A549 (cell line): Measurements from ENCODE around the gene KLHL36. TPM values are rescaled to one million over a fixed set of nuclear protein-coding genes. Genes with fewer than 3 reads are reported as not detected.

Source experiments
- ATAC-seq, 2 experiments: fragments of 200-7000 bp in 1 of 2; fragments of >200 bp in 1 of 2; cut with Nextera tagmentation in 1 of 2; cut with Tn5 transposase in 1 of 2; 3 replicates each; pipeline versions ENCODE4 v1.8.0 to v1.9.1; 2018 to 2020; ENCODE audit warnings: mild to moderate bottlenecking in 1 of 2, moderate library complexity in 1 of 2
- CTCF ChIA-PET: fragments of 300-600 bp; sonication (Branson Sonifier 250); formaldehyde crosslinking; extraction: SDS; loops from one replicate; lab custom pipeline; 2021; ENCODE audit warnings: antibody characterized with exemption, inconsistent platforms; lab: Yijun Ruan, JAX
- POLR2A ChIA-PET: fragments of 350-600 bp; formaldehyde crosslinking; extraction: SDS; loops from one replicate; lab custom pipeline; 2021; ENCODE audit warnings: antibody characterized with exemption, inconsistent platforms; lab: Yijun Ruan, JAX
- DNase-seq, 2 experiments: peaks; one replicate each; pipeline versions ENCODE4 v3.0.0 to v3.0.0-alpha.2; 2011 to 2016; ENCODE audit warnings: low read depth in 1 of 2, low spot score in 1 of 2
- FAIRE-seq: peaks from 2 replicates; lab custom pipeline; 2011; peaks lifted over from hg19 to GRCh38; lab: Jason Lieb, UNC
- H3K27ac ChIP-seq, 2 experiments: fragments of >200 bp; sonication (Bioruptor Twin); formaldehyde crosslinking; 3 replicates each; pipeline ENCODE4 v1.5.1; 2016 to 2017
- H3K4me1 ChIP-seq: fragments of >200 bp; sonication (Bioruptor Twin); formaldehyde crosslinking; 3 replicates; pipeline ENCODE4 v1.6.1; 2016
- H3K4me2 ChIP-seq: fragments of >200 bp; sonication (Bioruptor Twin); formaldehyde crosslinking; 3 replicates; pipeline ENCODE4 v1.6.1; 2016
- H3K4me3 ChIP-seq: fragments of >200 bp; sonication (Bioruptor Twin); formaldehyde crosslinking; 3 replicates; pipeline ENCODE4 v1.5.1; 2016
- H3K9me3 ChIP-seq: fragments of >200 bp; sonication (Bioruptor Twin); formaldehyde crosslinking; 3 replicates; pipeline ENCODE4 v1.6.1; 2016
- CHD2 ChIP-seq: fragments of 150-350 bp; IDR thresholded peaks from 2 replicates; pipeline ENCODE4 v1.6.1; 2014; ENCODE audit warnings: low read length; ENCODE audit not compliant: partially characterized antibody
- EHF ChIP-seq: fragments of 250-450 bp; sonication (Bioruptor Pico); IDR thresholded peaks from 2 replicates; pipeline ENCODE4 v1.5.0; 2020; ENCODE audit warnings: mild to moderate bottlenecking
- EHMT2 ChIP-seq: fragments of 200-600 bp; sonication (generic); IDR thresholded peaks from 2 replicates; pipeline ENCODE4 v1.6.1; 2016; ENCODE audit warnings: antibody characterized with exemption, low read depth, mild to moderate bottlenecking, moderate library complexity
- EP300 ChIP-seq, 2 experiments: fragments of >200 bp; sonication (Bioruptor Twin); formaldehyde crosslinking; IDR thresholded peaks; 2 replicates in 1 of 2; 3 replicates in 1 of 2; pipeline ENCODE4 v1.6.1; 2016 to 2017
- FOXS1 ChIP-seq: fragments of 250-450 bp; sonication (Bioruptor Pico); IDR thresholded peaks from 2 replicates; pipeline ENCODE4 v1.5.0; 2020; ENCODE audit warnings: mild to moderate bottlenecking, moderate library complexity
- GATA3 ChIP-seq: IDR thresholded peaks from 2 replicates; pipeline ENCODE4 v1.6.1; 2012; ENCODE audit warnings: borderline replicate concordance
- HOXA7 ChIP-seq: fragments of 250-450 bp; sonication (Bioruptor Pico); IDR thresholded peaks from 2 replicates; pipeline ENCODE4 v1.5.0; 2020; ENCODE audit warnings: mild to moderate bottlenecking, moderate library complexity
- HOXB13 ChIP-seq: fragments of 250-450 bp; sonication (Bioruptor Pico); IDR thresholded peaks from 2 replicates; pipeline ENCODE4 v1.5.0; 2020; ENCODE audit warnings: low read depth, mild to moderate bottlenecking, moderate library complexity
- JUNB ChIP-seq: fragments of >200 bp; sonication (Bioruptor Twin); formaldehyde crosslinking; IDR thresholded peaks from 2 replicates; pipeline ENCODE4 v1.6.1; 2016
- MAZ ChIP-seq: fragments of 150-350 bp; IDR thresholded peaks from 2 replicates; pipeline ENCODE4 v1.6.1; 2014; ENCODE audit warnings: antibody characterized with exemption, low read depth, low read length, borderline replicate concordance
- MYC ChIP-seq: IDR thresholded peaks from 2 replicates; pipeline ENCODE4 v1.6.1; 2012; ENCODE audit warnings: mild to moderate bottlenecking, inconsistent platforms, low read length, improper control_type of control experiment, borderline replicate concordance
- NR3C1 ChIP-seq: fragments of >200 bp; sonication (Bioruptor Twin); formaldehyde crosslinking; IDR thresholded peaks from 3 replicates; pipeline ENCODE4 v1.6.1; 2017
- POLR2A ChIP-seq: IDR thresholded peaks from 2 replicates; pipeline ENCODE4 v1.6.1; 2012; ENCODE audit warnings: mild to moderate bottlenecking, low read length
- POLR2AphosphoS2 ChIP-seq: conservative IDR thresholded peaks from 2 replicates; pipeline ENCODE4 v1.6.1; 2012; ENCODE audit warnings: low read length, improper control_type of control experiment, inconsistent platforms
- TP53 ChIP-seq: fragments of 250-450 bp; sonication (Bioruptor Pico); IDR thresholded peaks from 2 replicates; pipeline ENCODE4 v1.5.0; 2021; ENCODE audit warnings: mild to moderate bottlenecking, moderate library complexity
- ZC3H11A ChIP-seq: fragments of 450-650 bp; IDR thresholded peaks from 2 replicates; pipeline ENCODE4 v1.6.1; 2014; ENCODE audit warnings: antibody characterized with exemption, mild to moderate bottlenecking
- WGBS: methylation state at CpG from one replicate; pipeline ENCODE4 v1.1.6; 2017; ENCODE audit errors: missing lambda C conversion rate; 5-methylcytosine and 5-hydroxymethylcytosine counted together
- polyA plus RNA-seq, 4 experiments: library from polyadenylated mRNA; depleted of rRNA in 3 of 4; stranded (reverse); fragments of >200 nt; fragmentation: RNase III in 1 of 4; extraction: RNeasy Plus Mini Kit Qiagen cat#74134 plus additional on column Dnase treatment in 1 of 4; gene quantifications; 2 replicates in 3 of 4; 3 replicates in 1 of 4; pipeline ENCODE4 v1.2.3, GENCODE V29; 2011 to 2017
- TF ChIP-seq, protein P1 (sequence below): fragments of 250-450 bp; sonication (Bioruptor Pico); IDR thresholded peaks from 2 replicates; pipeline ENCODE4 v1.5.0; 2021; ENCODE audit warnings: mild to moderate bottlenecking, moderate library complexity, borderline replicate concordance
- TF ChIP-seq, protein P2 (sequence below): IDR thresholded peaks from 2 replicates; pipeline ENCODE4 v1.6.1; 2012
- TF ChIP-seq, protein P3 (sequence below): fragments of 200-600 bp; sonication (generic); IDR thresholded peaks from 2 replicates; pipeline ENCODE4 v1.6.1; 2016; ENCODE audit warnings: antibody characterized with exemption, mild to moderate bottlenecking, moderate library complexity

KLHL36 gene
- polyA plus RNA-seq, 2 of the 4 experiments (the other 2 are of a cell fraction) = 20.0 to 21.0 TPM

DNA sequence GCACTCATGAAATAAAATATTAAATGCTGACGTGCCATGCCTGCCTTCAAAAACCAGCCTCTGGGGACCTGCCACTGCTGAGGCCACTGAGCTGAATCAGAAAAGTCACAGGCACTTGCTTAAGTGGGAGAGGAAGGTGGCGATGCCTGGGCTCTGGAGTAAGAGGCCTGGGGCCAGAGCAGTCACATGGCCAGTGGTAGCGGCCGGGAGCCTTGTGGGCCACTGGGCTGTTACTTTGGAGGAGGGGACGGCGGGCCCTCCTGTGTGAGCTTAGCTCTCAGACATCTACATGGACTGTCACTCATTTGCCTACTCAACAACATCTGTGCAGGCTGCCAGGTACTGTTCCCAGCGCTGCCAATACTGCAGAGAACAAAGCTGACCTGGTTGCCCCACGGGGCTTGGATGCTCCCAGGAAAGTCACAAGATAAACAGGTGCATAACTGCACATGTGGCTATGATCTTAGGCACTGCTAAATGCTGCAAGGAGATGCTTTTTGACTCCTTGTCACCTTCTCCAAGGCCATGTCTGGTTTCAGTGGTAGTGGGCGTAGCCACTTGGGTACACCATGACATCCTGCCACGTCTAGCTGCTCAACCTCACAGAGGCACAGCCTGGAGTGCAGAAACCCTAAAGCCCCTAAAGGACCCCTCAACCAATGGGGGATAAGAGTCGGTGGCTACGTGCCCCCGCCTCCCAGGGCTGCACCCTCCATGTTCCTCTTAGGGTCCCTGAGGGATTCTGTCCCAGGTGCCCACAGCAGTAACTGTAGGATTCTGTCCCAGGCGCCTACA lies 42.0 kb upstream of the KLHL36 start:
- TF ChIP-seq ZC3H11A (no peak), MAZ (no peak), MYC (no peak)
- DNase-seq = no peak
- CTCF ChIA-PET = interaction anchor here (0.6 to 4.0 kb wide), 9 partner anchors 8 to 375 kb away, joined by 3 to 17 read pairs (median 4); no protein-coding TSS in a partner anchor
- no peak for FAIRE-seq
- H3K27ac ChIP-seq = no peak overlapping the region
- 0 out of 3 replicates have a peak, but pooled peaks cover 3% of the 10 kb centered on the region for H3K9me3 ChIP-seq
- POLR2A ChIA-PET = no interaction called here
- no peak overlapping the region for H3K4me3 ChIP-seq
- ATAC-seq = no peak
- peaks cover 39% of the 10 kb centered on the region for H3K4me1 ChIP-seq
- H3K4me2 ChIP-seq = no peak overlapping the region
- 93% methylated on average over 12 of the region's 14 CpGs for WGBS

DNA sequence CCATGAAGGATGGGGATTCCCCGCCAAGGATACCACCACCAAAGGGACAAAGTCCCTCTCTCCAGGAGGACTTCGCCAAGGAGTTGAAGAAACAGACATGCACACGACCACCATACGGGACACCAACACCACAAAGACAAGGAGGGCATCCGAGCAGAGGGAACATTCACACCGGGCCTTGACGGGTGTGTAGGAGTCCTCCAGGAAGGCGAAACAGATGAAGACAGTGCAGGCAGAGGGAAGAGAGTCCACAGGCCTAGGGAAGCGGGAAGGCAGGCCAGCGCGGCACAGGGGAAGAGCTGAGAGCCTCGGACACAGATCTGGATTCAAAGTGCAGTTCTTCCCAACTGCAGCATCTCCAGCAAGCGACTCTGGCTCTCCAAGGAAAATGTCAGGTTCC lies 41.2 kb upstream of the KLHL36 start:
- Histone ChIP-seq H3K4me2 (no peak overlapping the region), H3K4me1 (peaks cover 31% of the 10 kb centered on the region), H3K27ac (no peak overlapping the region), H3K9me3 (0 out of 3 replicates have a peak, but pooled peaks cover 3% of the 10 kb centered on the region)
- DNase-seq (no peak), FAIRE-seq (no peak), ATAC-seq (no peak)
- CTCF ChIA-PET = interaction anchor here (1.5 to 2.9 kb wide), 2 partner anchors 9 to 96 kb away, joined by 4 to 13 read pairs; no protein-coding TSS in a partner anchor
- TF ChIP-seq, protein P1, sequence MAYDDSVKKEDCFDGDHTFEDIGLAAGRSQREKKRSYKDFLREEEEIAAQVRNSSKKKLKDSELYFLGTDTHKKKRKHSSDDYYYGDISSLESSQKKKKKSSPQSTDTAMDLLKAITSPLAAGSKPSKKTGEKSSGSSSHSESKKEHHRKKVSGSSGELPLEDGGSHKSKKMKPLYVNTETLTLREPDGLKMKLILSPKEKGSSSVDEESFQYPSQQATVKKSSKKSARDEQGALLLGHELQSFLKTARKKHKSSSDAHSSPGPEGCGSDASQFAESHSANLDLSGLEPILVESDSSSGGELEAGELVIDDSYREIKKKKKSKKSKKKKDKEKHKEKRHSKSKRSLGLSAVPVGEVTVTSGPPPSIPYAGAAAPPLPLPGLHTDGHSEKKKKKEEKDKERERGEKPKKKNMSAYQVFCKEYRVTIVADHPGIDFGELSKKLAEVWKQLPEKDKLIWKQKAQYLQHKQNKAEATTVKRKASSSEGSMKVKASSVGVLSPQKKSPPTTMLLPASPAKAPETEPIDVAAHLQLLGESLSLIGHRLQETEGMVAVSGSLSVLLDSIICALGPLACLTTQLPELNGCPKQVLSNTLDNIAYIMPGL (CRISPR knock-in tag) = no peak
- no peak for TF ChIP-seq HOXB13
- no peak for TF ChIP-seq JUNB
- TF ChIP-seq, all 56 proteins: peak for 0
- 93% methylated on average over 13 of the region's 13 CpGs for WGBS
- H3K4me3 ChIP-seq = no peak overlapping the region
- POLR2A ChIA-PET = no interaction called here

DNA sequence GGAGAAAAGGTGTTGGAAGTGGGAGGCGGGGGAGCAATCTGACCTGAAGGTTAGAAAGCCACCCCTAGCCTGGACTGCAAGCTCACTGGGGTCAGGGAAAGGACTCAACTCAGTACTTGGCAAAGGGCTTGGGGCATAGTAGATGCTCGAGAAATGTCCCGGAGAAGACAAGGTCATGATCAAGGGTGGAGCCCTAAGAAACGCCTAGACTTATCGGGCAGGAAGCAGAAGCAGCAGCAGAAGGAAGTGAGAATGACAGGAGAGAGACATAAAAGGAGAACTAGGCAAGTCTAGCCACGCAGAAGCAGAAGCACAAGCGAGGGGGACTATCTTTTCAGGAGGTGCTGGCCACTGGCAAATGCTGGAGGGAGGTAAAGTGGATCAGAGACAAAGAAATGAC lies 40.6 kb upstream of the KLHL36 start:
- Histone ChIP-seq H3K4me2 (no peak overlapping the region), H3K4me1 (peaks cover 25% of the 10 kb centered on the region), H3K27ac (no peak overlapping the region), H3K9me3 (0 out of 3 replicates have a peak, but pooled peaks cover 3% of the 10 kb centered on the region), H3K4me3 (no peak overlapping the region)
- WGBS = 94% methylated on average over 7 of the region's 7 CpGs
- no peak for ATAC-seq
- no peak for FAIRE-seq
- ChIA-PET POLR2A (interaction anchor here (1.3 kb wide), 1 partner anchor 10 kb away, joined by 5 read pairs; the partner anchor contains the start of gene COTL1), CTCF (interaction anchor here (1.5 to 2.9 kb wide), 3 partner anchors 10 to 96 kb away, joined by 3 to 13 read pairs (median 4); no protein-coding TSS in a partner anchor)
- TF ChIP-seq NR3C1 (no peak), TP53 (no peak), POLR2AphosphoS2 (no peak), JUNB (no peak), POLR2A (no peak), EHF (CRISPR knock-in tag) (no peak), HOXA7 (CRISPR knock-in tag) (no peak), EHMT2 (no peak), CHD2 (no peak), EP300 (IDR thresholded peaks at IDR 0.05) (no peak), FOXS1 (CRISPR knock-in tag) (no peak), GATA3 (no peak)
- TF ChIP-seq, protein P2, sequence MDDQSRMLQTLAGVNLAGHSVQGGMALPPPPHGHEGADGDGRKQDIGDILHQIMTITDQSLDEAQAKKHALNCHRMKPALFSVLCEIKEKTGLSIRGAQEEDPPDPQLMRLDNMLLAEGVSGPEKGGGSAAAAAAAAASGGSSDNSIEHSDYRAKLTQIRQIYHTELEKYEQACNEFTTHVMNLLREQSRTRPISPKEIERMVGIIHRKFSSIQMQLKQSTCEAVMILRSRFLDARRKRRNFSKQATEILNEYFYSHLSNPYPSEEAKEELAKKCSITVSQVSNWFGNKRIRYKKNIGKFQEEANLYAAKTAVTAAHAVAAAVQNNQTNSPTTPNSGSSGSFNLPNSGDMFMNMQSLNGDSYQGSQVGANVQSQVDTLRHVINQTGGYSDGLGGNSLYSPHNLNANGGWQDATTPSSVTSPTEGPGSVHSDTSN = no peak
- TF ChIP-seq, protein P3, sequence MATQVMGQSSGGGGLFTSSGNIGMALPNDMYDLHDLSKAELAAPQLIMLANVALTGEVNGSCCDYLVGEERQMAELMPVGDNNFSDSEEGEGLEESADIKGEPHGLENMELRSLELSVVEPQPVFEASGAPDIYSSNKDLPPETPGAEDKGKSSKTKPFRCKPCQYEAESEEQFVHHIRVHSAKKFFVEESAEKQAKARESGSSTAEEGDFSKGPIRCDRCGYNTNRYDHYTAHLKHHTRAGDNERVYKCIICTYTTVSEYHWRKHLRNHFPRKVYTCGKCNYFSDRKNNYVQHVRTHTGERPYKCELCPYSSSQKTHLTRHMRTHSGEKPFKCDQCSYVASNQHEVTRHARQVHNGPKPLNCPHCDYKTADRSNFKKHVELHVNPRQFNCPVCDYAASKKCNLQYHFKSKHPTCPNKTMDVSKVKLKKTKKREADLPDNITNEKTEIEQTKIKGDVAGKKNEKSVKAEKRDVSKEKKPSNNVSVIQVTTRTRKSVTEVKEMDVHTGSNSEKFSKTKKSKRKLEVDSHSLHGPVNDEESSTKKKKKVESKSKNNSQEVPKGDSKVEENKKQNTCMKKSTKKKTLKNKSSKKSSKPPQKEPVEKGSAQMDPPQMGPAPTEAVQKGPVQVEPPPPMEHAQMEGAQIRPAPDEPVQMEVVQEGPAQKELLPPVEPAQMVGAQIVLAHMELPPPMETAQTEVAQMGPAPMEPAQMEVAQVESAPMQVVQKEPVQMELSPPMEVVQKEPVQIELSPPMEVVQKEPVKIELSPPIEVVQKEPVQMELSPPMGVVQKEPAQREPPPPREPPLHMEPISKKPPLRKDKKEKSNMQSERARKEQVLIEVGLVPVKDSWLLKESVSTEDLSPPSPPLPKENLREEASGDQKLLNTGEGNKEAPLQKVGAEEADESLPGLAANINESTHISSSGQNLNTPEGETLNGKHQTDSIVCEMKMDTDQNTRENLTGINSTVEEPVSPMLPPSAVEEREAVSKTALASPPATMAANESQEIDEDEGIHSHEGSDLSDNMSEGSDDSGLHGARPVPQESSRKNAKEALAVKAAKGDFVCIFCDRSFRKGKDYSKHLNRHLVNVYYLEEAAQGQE = no peak
- no peak for DNase-seq
